ENCODE measurements around the gene LMNB1. TPM values are rescaled to one million over a fixed set of nuclear protein-coding genes. Genes with fewer than 3 reads are reported as not detected.

LMNB1 gene
- total RNA-seq, 1 donor from 2014 or later, result 20.9 TPM

- intact Hi-C loops (cut with DNase I), result no loop called here
- no peaks in the 10 kb centered on the region for H3K9me3 ChIP-seq
- no peaks in the 10 kb centered on the region for H3K36me3 ChIP-seq
- H3K27me3 ChIP-seq, result no peaks in the 10 kb centered on the region
- no peak overlapping the region for H3K4me3 ChIP-seq
- TF ChIP-seq POLR2AphosphoS5 (IDR thresholded peaks at IDR 0.05; ENCODE audit: insufficient read depth in 1 of 2, low read depth in 1 of 2) (no peak), CTCF (IDR thresholded peaks at IDR 0.05) (no peak), POLR2A (IDR thresholded peaks at IDR 0.05) (no peak)
- H3K27ac ChIP-seq, result no peak overlapping the region
- no peaks in the 10 kb centered on the region for H3K4me1 ChIP-seq
- no peak for DNase-seq (ENCODE audit: extremely low spot score in 2 of 2)
Observed at GRCh38 chr5:126799780-126800179, 22.8 kb downstream of the LMNB1 start.

- TF ChIP-seq POLR2AphosphoS5 (IDR thresholded peaks at IDR 0.05; ENCODE audit: insufficient read depth in 1 of 2, low read depth in 1 of 2), result no peak
- no peak for TF ChIP-seq POLR2A (IDR thresholded peaks at IDR 0.05)
- TF ChIP-seq CTCF (IDR thresholded peaks at IDR 0.05), result no peak
- no peak overlapping the region for H3K27ac ChIP-seq
- intact Hi-C loops (cut with DNase I), result no loop called here
Observed at GRCh38 chr5:126801174-126801991, 24.4 kb downstream of the LMNB1 start.

DNA sequence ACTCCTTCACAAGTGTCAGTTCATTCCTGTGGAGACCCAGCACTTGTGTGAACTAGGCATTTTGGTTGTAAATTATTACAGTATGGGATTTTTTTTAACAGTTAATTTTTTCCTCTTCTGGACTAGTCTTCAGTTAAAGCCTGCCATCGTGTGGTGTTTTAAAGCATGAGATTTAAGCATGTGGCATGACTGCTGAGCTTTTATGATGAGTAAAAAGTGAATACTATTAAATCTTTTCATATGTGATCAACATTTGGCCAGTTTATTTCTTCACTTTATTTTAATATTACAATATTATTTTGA is 25.0 kb downstream of the LMNB1 start:
- H3K4me1 ChIP-seq, result no peaks in the 10 kb centered on the region

More at GRCh38 chr5:126801174-126801991, 24.4 kb downstream of the LMNB1 start:
- no peak for DNase-seq (ENCODE audit: extremely low spot score in 2 of 2)
- Histone ChIP-seq H3K36me3 (no peaks in the 10 kb centered on the region), H3K27me3 (no peaks in the 10 kb centered on the region), H3K9me3 (no peaks in the 10 kb centered on the region), H3K4me3 (no peak overlapping the region), H3K4me1 (no peaks in the 10 kb centered on the region)

DNA sequence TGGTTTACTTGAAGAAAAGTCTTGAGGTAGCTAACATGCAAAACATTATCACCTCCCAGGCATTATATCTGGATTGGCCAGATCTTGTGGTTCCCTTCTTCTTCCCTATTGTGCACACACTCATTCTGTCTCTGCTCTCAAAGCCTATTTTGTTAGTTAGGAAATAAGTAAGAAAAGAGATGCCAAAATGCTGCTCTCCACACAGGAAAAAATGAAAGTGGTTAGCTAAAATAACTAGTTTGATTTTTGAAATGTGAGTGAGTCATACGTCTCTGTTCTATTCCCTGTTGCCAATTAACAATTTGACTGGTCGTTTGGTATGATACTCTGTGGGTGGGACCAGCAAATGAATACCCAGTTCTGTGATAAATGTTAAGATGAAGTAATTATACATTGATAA is 28.1 kb downstream of the LMNB1 start:
- H3K4me3 ChIP-seq, result no peak overlapping the region
- no peaks in the 10 kb centered on the region for H3K27me3 ChIP-seq
- H3K9me3 ChIP-seq, result no peaks in the 10 kb centered on the region
- intact Hi-C loops (cut with DNase I), result no loop called here
- no peak for TF ChIP-seq POLR2A (IDR thresholded peaks at IDR 0.05)
- no peak for TF ChIP-seq CTCF (IDR thresholded peaks at IDR 0.05)
- no peak for TF ChIP-seq POLR2AphosphoS5 (IDR thresholded peaks at IDR 0.05; ENCODE audit: insufficient read depth in 1 of 2, low read depth in 1 of 2)
- H3K4me1 ChIP-seq, result no peaks in the 10 kb centered on the region
- no peak for DNase-seq (ENCODE audit: extremely low spot score in 2 of 2)
- H3K27ac ChIP-seq, result no peak overlapping the region
- H3K36me3 ChIP-seq, result no peaks in the 10 kb centered on the region

More for the DNA sequence above, 25.0 kb downstream of the LMNB1 start:
- H3K27me3 ChIP-seq, result no peaks in the 10 kb centered on the region
- H3K9me3 ChIP-seq, result no peaks in the 10 kb centered on the region
- no peak overlapping the region for H3K27ac ChIP-seq
- no peak for DNase-seq (ENCODE audit: extremely low spot score in 2 of 2)
- TF ChIP-seq POLR2A (IDR thresholded peaks at IDR 0.05), result no peak
- no peak for TF ChIP-seq POLR2AphosphoS5 (IDR thresholded peaks at IDR 0.05; ENCODE audit: insufficient read depth in 1 of 2, low read depth in 1 of 2)
- TF ChIP-seq CTCF (IDR thresholded peaks at IDR 0.05), result no peak
- no peak overlapping the region for H3K4me3 ChIP-seq
- H3K36me3 ChIP-seq, result no peaks in the 10 kb centered on the region
- intact Hi-C loops (cut with DNase I), result no loop called here

- Histone ChIP-seq H3K9me3 (no peaks in the 10 kb centered on the region), H3K27me3 (no peaks in the 10 kb centered on the region), H3K4me1 (no peaks in the 10 kb centered on the region), H3K36me3 (no peaks in the 10 kb centered on the region), H3K4me3 (no peak overlapping the region), H3K27ac (no peak overlapping the region)
- intact Hi-C loops (cut with DNase I), result no loop called here
- no peak for DNase-seq (ENCODE audit: extremely low spot score in 2 of 2)
- TF ChIP-seq POLR2A (IDR thresholded peaks at IDR 0.05) (no peak), POLR2AphosphoS5 (IDR thresholded peaks at IDR 0.05; ENCODE audit: insufficient read depth in 1 of 2, low read depth in 1 of 2) (no peak), CTCF (IDR thresholded peaks at IDR 0.05) (peak in 2 of 3 experiments; percentile 29 to 40)
Observed at GRCh38 chr5:126808521-126808988, 31.6 kb downstream of the LMNB1 start.
